ENCODE measurements around the gene NTRK3.

The NTRK3 gene

DNA sequence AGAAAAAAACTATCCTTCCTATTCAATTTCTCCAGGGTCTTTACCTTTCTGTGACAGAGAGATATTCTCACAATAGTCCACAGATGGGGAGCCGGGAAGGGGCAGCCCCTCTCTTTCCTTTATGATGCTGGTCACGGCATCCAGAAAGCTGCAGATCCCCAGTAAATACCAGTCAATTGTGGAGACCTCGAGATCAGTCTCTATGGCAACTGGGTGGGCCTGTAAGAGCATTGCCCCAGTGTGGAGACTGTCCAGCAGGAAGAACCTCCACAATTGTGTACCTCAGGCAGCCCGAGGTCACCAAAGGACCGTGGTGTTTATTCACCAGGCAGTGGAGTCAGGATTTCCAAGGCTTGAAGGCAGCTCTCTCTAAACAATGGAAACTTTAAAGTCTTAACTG, 291.2 kb downstream of the NTRK3 start:
- no peak for DNase-seq

DNA sequence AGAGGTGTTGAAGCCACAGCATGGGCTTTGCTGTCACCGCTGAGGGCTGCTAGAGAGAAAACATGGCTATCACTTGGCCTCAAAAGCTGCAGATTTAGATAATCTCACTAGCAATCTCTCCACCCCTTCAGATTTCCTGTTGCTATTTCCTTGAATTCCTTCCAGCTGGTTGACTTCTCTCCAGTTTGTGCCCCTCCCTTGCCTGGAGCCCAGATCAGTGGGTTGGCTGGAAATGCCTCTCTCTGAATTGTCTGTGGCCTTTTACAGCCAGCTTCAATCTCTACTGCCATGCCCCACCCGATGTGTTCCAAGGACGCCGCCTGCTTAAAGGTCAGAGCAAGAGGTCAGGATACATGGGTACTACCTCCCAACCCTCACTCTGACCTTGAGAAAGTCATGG, 294.1 kb downstream of the NTRK3 start:
- no peak for DNase-seq

DNA sequence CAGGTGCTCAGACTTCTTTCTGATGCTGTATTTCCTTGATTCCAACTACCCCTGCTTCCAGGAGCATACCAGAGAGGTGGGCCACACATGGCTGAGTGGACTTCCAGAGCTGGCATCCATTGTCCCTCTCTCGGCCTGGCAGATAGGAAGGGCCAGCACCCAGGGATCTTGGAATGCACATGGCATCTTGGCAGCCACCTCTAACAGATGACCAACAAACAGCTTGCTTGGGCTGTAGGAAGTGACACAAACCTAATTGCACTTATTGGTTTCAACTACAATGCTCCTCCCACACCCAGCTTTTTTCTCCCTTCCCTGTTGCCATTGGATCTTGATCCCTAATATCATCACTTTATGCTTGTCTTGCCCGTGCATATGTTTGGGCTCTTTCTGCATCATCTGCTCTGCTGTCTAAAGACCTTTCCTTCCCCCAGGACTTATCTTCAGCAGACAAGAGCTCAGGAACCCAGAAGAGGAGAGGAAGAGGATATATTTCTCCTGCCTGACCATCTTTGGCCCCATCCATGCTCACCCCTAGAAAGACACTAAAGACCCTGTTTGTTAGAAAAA, 294.6 kb downstream of the NTRK3 start:
- DNase-seq: no peak

DNA sequence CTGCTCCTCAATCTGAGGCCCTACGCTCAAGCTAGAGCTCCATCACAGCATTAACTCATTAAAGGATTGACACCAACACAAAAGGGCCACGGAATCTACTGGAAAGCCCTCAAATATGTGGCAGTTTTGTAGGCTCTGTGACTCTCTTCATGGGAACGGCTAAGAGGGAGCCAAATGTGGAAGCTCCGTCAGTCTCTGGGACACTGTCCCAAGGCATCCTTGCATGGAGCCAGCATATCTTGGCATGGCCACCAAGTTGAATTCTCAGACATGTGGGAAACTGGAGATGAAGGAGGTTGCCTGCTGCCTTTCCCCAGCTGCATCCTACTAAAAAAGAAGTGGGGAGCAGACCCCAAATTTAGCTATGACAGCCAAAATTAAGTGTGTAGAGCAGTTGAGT, 296.9 kb downstream of the NTRK3 start:
- no peak for DNase-seq

DNA sequence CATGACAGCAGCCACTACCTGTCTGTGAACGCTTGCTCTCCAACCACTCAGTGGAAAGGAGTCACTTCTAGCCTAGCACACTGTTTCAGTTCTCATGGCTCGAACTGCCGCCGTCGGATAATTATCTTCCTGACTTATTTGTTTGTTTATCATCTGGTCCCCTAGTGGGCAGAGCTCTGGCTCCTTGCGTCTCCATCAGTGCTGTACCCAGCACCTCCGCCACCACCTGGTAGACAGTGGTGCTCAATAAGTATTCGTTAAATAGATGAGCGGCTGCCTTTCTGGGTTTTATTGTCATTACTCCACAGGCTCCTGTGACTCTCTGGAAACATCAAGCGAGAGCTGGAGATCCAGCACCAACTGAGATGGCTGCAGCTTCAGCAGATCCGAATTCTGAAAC, 297.5 kb downstream of the NTRK3 start:
- DNase-seq: no peak

GRCh38 chr15:87955284-87955909, 301.1 kb downstream of the NTRK3 start:
- DNase-seq: no peak

DNA sequence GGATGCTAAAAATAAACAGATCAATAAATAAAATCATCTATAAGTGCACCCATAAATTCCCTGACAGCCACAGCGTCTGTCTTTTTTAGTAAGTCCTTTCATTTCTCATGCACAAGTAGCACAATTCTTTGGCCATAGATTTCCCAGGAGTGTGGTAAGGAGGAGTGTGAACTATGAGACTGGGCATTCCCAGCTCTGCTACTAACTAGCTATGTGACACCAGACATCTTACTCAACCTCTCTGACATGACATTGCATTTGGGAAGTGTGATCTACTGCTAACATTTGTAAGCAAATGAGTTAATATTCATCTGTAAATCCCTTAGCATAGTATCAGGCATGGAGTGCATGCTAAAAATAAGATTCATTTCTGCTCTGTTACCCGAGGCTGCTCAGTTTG, 301.7 kb downstream of the NTRK3 start:
- no peak for DNase-seq

DNA sequence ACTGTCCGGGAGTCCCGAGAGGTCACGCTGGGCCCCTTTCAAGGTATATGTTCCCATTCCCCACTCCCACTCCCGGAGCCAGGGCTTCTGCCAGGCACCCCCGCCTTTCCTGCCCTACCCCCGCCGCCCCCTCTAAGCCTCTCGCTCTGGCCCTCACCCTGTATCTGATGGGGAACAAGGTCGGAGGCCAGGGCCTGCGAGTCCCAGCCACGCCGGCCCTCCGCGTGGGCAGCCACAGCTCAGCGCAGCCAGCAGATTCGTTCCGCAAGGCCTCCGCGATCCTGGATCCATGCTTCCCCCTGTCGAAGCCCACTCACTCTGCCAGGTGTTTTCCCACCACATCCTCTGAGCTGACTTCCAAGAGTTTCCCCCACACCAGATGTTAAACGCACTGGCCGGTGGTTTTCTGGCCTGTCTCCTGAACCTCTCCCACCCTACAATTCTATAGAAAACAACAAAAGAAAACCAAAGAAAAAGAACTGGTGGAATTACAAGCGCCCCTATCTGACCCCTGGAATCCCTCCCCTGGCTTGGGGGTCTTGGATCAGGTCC, 303.7 kb downstream of the NTRK3 start:
- DNase-seq: no peak

DNA sequence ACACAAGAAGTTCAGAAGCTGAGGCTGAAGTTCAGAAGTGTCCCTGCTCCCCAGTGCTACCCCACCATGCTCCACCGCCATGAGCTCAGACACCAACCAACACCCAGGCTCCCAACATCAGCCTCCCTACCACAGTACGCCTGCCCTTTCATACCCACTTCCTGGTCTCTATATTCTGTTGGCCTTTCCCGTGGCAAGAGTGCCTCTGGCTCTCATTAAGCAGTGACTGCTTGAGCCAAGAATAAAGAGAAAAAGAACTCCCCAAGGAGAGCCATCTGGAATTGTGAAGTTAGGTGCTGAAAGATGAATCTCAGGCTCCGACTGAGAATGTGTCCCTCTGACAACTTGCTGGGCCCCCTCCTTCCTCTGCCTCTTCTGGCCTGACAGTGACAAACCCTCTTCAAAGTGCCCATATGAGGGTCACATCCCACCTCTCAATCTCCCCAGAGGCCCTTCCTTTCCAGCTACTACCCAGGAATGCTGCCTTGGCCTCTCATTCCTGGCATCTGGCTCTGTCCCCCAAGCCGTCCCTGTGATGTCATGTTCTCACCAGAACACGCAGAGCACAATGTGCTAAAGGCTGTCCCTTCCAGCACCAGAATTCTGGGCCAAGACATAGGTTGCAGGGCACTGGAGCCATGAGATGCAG, 306.8 kb downstream of the NTRK3 start:
- DNase-seq: no peak

- DNase-seq: no peak
Observed at GRCh38 chr15:87949151-87949574, 307.4 kb downstream of the NTRK3 start.

DNA sequence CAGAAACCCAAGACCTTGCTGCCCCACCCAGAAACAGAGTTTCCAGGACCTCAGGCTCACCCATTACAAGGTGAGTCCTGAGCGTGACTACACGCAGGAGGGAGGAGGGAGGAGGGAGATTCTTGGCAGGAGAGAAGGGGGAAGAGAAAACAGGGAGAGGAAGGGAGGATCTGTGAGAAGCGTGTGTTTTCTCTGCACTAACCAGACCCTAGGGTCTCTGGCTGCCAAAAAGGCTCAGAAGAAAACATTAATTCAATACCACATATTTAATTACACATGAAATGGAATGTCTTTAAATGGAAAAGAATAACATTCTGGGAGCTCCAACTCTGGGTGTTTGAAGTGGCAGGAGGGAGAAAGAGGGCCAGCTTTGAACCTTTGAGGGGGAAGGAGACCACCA, 309.0 kb downstream of the NTRK3 start:
- no peak for DNase-seq

DNA sequence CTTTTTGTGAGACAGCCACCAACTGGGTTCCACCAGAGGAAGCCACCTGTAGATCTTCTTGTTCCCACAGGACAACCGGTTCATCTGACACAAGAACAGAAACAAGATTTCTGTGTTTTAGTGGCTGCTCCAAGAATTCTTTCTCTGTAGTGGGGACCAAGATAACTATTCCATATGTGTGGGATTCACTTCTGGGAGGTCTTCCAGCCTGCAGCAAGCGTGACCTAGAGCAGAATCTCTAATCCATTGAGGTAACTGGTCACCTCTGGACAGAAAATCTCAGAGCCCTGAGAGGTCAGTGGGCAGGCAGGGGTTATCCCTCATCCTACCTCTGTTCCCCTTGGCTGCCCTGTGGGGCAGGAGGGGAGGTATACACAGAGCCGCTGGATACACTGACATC, 311.3 kb downstream of the NTRK3 start:
- no peak for DNase-seq

DNA sequence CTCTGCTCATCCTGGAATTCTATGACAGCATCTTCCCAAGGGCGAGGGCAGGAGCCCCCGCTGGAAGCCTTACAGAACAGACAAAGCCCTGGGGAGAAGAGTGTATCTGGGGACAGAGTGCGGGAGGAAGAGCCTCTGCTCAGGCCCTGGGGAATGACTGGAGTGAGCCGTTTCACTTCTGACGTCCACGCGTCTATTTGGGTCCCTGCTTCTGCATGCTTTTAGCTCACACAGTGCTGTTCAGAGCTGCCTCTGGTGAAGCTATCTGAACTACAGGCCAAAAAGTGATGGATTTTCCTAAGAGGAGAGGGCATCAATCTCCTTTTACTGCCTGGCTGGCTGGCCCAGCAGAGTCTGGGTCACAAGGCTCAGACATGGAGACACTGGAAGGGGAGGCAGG, 311.8 kb downstream of the NTRK3 start:
- DNase-seq: no peak

DNA sequence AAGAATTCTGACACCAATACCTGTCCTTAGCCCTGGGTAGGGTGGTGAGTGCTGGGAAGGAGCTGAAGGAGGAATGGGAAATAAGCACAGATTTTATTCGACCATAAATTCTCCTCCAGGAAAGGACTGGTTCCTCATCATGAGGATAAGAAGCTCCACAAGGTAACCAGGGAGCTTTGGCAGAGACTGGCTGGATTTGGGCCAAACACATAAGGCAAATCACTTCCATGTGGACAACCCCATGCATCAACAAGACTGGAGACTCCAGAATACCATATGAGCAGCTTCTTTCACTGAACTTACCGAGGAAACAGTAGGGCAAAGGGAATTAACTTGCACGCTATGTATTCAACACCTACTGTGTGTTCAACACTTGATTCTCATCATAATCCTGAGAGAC, 312.5 kb downstream of the NTRK3 start:
- DNase-seq: no peak

GRCh38 chr15:87943626-87944025, 312.9 kb downstream of the NTRK3 start:
- DNase-seq: no peak

- DNase-seq: no peak
Observed at GRCh38 chr15:87942316-87942715, 314.2 kb downstream of the NTRK3 start.

- DNase-seq: no peak
Observed at GRCh38 chr15:87941606-87942005, 314.9 kb downstream of the NTRK3 start.

GRCh38 chr15:87940768-87941167, 315.8 kb downstream of the NTRK3 start:
- DNase-seq: no peak

DNA sequence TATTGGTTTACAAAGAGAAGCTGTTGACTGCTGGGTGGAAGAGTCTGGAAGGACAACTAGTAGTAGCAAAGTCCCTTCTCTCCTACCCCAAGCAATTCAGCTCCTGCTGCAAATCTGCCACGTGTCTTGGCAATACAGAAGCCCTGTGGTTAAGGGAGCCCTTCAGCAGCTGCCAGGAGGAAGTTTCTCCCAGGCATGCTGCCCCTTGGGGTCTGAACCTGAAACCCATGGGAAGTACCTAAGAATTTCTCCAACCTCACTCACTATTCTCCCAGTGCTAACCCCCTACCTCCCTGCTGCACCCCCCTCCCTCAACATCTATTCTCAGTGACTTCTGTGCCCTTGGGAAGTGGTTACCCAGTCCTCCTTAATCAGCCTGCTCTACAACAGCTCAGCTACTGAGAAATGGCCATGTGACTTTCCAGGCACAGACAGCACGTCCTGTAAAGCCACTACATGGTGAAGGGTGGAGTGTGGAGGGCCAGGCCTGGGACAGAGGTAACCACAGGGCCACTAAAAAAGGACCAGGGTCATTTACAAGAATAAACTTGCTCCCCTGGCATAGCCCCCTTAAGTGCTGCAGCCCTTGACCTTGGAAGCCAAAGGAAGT, 316.6 kb downstream of the NTRK3 start:
- DNase-seq: no peak

- DNase-seq: no peak
Observed at GRCh38 chr15:87938031-87938430, 318.5 kb downstream of the NTRK3 start.

- DNase-seq: no peak
Observed at GRCh38 chr15:87935583-87935982, 321.0 kb downstream of the NTRK3 start.

DNA sequence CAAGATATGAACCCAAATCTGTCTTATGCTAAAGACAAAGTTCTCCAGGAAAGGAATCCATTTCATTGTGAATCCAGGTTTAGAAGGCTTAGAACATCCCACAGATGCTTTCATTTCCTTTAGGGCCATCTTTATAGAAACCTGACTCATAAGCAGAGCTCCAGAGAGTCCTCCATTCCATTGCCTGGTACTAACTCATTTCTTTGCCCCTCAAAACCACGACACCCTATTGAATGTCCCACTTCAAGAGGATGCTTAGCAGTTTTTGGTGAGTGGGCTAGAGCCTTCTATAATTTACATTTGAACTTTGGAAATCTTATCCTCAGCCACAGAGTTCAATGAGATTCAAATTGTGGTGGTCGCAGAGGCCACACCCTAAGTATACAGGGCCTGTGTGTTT, 325.0 kb downstream of the NTRK3 start:
- DNase-seq: no peak

GRCh38 chr15:87930457-87930856, 326.1 kb downstream of the NTRK3 start:
- no peak for DNase-seq

GRCh38 chr15:87929841-87930240, 326.7 kb downstream of the NTRK3 start:
- no peak for DNase-seq

Measured in NCI-H187 treated with DMSO at 0.1 percent for 48 hours (cell line).